ENCODE measurements around the gene TPRN.

The TPRN gene

GRCh38 chr9:137235424-137236237 lies 35.1 kb upstream of the TPRN start:
- DNase-seq = no peak

- no peak for DNase-seq
Observed at GRCh38 chr9:137234758-137235423, 34.4 kb upstream of the TPRN start.

- DNase-seq = no peak
Observed at GRCh38 chr9:137234055-137234697, 33.6 kb upstream of the TPRN start.

GRCh38 chr9:137233143-137233980 lies 32.8 kb upstream of the TPRN start:
- no peak for DNase-seq

- no peak for DNase-seq
Observed at GRCh38 chr9:137232510-137232909, 32.0 kb upstream of the TPRN start.

- DNase-seq = no peak
Observed at GRCh38 chr9:137232101-137232500, 31.6 kb upstream of the TPRN start.

- no peak for DNase-seq
Observed at GRCh38 chr9:137231372-137232039, 31.0 kb upstream of the TPRN start.

GRCh38 chr9:137230705-137231371 lies 30.3 kb upstream of the TPRN start, which contains the start of gene SLC34A3:
Gene SLC34A3 (plus strand): TSS chr9:137230901. CDS start chr9:137231703, 802 bp downstream.
- no peak for DNase-seq

GRCh38 chr9:137229903-137230704 lies 29.6 kb upstream of the TPRN start:
- no peak for DNase-seq

- no peak for DNase-seq
Observed at GRCh38 chr9:137228968-137229896, 28.7 kb upstream of the TPRN start.

GRCh38 chr9:137228506-137228967 lies 28.0 kb upstream of the TPRN start:
- DNase-seq = no peak

GRCh38 chr9:137227853-137228505 lies 27.4 kb upstream of the TPRN start:
- DNase-seq = no peak

- DNase-seq = peak; percentile 47
Observed at GRCh38 chr9:137227054-137227852, 26.7 kb upstream of the TPRN start, which contains the start of gene RNF224. Gene RNF224 (plus strand): TSS chr9:137227502. CDS start chr9:137228336, 834 bp downstream.

GRCh38 chr9:137226338-137227053 lies 26.0 kb upstream of the TPRN start:
- no peak for DNase-seq

- DNase-seq = no peak
Observed at GRCh38 chr9:137225699-137226331, 25.3 kb upstream of the TPRN start.

- no peak for DNase-seq
Observed at GRCh38 chr9:137224830-137225694, 24.5 kb upstream of the TPRN start, which contains the start of gene CYSRT1. Gene CYSRT1 (plus strand): TSS chr9:137225174. CDS start chr9:137225622, 448 bp downstream.

Measured in amniotic stem cell (primary cell).